Measurements from ENCODE around the gene ANKRD33B.

- TF ChIP-seq EZH2 (IDR thresholded peaks at IDR 0.05; ENCODE audit: low read length, missing control alignments) = no peak
- no peak for TF ChIP-seq CTCF (conservative IDR thresholded peaks at IDR 0.05 in 1 of 2, IDR thresholded peaks at IDR 0.05 in 1 of 2; ENCODE audit: low read depth in 1 of 2, low read length in 2 of 2)
Measured at GRCh38 chr5:10624206-10624605, 60.3 kb downstream of the ANKRD33B start.

Data from fibroblast of lung (primary cell).